Stromal cell of bone marrow (primary cell): ENCODE measurements around the gene INO80.

ENCODE experiments used
- DNase-seq: peaks from one replicate; pipeline ENCODE4 v3.0.0-alpha.2; 2012; ENCODE audit warnings: low read depth

The INO80 gene

DNA sequence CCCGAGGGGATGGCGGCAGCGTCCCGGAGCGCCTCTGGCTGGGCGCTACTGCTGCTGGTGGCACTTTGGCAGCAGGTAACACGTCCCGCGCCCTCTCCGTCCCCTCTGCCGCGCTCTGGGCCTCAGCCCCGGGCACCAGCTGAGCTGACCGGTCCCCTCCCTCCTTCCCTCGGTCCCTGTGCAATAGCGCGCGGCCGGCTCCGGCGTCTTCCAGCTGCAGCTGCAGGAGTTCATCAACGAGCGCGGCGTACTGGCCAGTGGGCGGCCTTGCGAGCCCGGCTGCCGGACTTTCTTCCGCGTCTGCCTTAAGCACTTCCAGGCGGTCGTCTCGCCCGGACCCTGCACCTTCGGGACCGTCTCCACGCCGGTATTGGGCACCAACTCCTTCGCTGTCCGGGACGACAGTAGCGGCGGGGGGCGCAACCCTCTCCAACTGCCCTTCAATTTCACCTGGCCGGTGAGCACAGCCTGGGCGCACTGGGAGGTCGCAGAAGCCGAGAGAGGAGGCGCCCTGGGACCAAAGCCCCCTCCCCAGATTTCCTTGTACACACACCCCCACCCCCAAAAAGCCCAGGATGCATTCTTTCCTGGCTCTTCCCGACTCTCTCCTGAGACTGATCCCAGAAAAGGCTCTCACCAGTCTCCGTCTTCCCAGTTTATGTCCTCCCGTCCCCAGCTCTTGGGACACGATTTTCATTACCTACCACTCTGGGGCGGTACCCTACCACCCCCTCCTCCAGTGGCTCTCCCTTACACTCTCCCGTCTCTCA, 186.2 kb downstream of the INO80 start:
- no peak for DNase-seq
